CD4-positive, alpha-beta T cell treated with Interleukin-6 for 4 hours (primary cell): Measurements from ENCODE around the gene ARFGAP3.

Experiments
- DNase-seq: peaks from one replicate; pipeline ENCODE4 v3.0.0-alpha.2; 2020; ENCODE audit warnings: mixed read lengths

ARFGAP3 gene

DNA sequence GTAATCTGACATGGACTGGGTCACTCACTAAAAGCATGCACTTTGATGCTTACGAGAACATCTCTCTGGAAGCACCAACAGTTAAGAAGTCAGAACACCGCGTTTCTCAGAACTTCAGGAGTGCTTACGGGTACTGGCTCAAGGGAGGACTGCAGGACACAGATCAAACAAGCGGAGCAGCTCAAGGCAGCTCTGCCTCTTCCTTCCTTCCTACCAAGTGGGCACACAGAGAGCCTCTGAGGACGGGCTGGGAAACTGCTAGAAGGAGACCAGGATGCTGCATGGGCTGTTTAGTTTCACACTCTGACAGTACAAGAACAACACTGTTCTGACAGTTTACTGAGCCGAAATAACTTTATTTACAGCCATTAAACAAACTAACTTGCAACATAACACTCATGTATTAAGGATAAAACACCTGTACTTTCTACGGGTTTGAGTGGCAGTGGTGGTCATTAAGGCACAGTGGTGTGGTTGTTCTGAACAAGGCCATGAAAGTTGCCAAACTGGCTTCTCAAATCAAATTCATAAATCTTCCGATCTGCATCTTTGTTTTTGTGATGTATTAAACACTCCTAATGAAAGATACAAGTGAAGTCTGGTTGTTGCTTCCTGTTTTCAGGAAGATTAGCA is 37.5 kb downstream of the ARFGAP3 start:
- DNase-seq: no peak

- no peak for DNase-seq
Measured at GRCh38 chr22:42817556-42817955, 39.5 kb downstream of the ARFGAP3 start.

- DNase-seq: no peak
Measured at GRCh38 chr22:42816336-42816735, 40.7 kb downstream of the ARFGAP3 start.

DNA sequence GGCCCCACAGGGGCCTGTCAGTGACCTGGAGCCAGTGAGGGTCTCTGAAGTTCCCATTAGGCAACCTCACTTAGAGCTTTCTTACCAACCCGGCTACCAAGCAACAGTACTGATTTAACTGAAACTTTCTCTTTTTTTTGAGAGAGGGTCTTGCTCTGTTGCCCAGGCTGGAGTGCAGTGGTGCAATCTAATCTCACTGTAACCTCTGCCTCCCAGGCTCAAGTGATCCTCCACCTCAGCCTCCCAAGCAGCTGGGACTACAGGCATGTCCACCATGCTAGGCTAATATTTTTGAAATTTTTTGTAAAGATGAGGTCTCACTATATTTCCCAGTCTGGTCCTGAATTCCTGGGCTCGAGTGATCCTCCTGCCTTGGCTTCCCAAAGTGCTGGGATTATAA is 42.5 kb downstream of the ARFGAP3 start:
- DNase-seq: no peak

DNA sequence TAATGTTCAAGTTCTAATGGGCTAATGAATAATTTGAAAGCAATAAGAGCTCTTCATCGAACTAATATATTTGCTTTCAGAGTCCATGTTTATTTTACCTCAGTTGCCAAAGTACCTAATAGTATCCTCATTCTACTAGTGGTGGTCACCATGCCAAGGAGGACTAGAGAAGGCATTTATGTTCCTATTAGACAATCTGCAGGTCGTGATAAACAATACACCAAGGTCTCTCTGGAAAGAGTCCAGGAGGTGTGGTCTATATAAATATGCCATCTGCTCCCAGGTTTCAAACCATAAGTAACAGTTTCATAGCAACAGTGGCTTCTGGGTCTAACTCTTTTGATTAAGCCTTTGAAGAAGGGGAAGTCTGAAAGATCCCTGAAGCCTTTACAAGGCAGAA is 42.9 kb downstream of the ARFGAP3 start:
- DNase-seq: no peak

DNA sequence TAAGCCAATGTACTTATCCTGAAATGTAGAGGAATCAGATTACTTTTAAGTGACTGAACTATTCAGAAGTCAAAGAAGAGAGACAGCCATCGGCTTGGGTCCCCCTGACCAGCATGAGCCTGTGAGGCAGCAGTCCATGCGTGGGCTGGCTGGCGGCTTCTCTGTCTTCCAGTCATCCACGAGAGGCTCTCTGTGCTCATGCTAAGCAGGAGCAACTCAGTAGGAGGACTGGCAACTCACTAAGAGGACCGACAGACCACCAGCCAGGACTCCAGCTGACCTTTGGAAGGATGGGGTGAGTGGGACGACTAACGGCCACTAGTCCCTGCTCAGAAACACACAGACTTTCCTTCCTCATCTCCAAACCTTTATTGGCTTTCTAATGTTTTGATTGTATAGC is 43.6 kb downstream of the ARFGAP3 start:
- DNase-seq: no peak

- no peak for DNase-seq
Measured at GRCh38 chr22:42811459-42811858, 45.6 kb downstream of the ARFGAP3 start.

- no peak for DNase-seq
Measured at GRCh38 chr22:42808521-42808920, 48.6 kb downstream of the ARFGAP3 start.

DNA sequence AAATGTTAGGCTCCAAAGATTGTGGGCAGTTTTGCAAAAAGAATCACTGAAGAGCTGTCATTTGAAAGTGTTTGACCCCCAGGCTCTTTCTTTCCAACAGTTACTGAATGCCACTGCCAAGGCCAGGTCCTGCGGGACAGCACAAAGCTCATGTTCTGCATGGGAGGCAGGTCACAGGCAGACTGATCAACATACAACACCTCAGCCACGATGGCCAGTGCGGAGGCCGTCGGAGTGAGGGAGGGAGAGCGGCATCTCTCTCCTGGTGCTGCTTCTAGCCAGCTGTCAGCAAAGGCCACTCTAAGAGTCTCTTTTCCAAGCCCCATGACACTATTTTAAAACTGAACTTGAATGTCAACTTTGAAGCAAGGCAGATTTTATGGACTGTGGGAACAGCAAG is 49.9 kb downstream of the ARFGAP3 start:
- DNase-seq: no peak

DNA sequence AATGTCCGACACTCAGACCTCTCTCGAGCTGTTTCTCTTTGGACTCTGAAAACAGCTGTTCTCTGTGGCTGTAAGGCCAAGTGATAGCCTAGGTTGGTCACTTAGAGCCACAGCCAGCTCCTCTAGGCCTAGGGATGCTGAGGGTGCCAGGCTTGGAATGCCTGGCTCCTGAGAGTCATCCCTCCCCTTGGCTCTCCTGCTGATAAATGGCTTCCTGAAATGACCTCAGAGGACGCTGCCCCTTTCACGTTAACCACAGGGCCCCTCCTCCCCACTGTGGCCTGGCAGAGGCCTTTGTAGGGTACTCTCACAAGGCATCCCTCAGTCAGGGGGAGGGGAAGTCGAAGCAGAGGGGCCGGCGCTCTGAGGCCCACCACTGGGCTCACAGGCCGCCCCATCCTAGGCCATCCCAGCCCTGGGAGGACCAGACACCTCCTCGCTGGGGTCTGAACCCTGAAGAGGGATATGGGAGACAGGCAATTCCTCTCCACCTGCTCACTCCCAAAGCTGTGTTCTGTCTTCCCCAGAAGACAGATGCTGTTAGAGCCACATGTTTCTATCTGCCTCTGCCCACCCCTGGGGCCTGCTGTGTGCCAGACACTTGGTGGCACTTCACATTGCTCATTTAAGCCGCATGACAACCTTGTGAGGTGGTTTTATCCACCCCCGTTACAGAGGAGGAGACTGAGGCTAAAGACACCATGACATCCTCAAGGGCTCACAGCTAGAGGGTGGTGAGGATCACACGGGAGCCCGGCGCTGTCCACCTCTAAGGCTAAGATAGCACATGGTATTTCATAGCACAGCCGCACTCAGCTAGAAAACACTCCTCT is 50.9 kb downstream of the ARFGAP3 start:
- DNase-seq: no peak

- no peak for DNase-seq
Measured at GRCh38 chr22:42805016-42805997, 51.8 kb downstream of the ARFGAP3 start.

GRCh38 chr22:42803389-42803788 is 53.7 kb downstream of the ARFGAP3 start:
- no peak for DNase-seq

DNA sequence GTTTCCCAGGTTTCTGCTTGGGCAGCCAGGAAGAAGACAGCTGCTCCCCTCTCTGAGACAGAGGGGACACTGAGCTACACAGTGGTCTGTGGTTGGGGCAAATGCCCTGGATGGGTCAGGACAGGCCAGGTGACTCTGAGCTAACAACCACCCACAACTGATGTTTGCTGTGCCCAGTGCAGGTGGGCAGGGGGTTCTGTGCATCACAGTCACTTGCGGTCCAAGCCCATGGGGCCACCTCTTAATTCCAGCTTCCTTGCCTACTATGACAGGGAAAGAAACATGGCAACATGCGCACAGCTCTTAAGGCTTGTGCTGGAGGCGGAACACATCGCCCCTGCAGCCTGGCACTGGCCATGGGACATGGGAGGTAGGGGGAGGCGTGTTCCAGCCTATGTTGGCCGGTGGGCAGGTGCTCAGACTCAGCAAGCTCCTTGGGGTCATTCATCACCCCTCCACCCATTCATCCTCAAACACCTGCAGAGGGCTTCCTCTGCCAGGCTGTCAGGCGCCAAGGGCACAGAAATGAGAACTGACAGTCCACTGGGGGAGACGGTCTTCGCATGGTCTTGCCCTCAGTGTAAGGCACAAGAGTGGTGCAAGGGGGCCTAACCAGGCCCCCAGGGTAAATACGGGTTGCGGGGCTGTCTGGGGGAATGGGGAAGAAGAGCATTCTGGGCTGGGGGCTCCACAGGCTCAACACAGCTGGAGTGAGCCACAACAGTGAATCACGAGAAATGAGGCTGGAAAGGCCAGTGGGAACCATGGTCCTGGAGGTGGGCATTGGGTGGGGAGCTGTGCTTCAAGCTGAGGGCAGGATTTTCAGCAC is 55.6 kb downstream of the ARFGAP3 start:
- DNase-seq: no peak

DNA sequence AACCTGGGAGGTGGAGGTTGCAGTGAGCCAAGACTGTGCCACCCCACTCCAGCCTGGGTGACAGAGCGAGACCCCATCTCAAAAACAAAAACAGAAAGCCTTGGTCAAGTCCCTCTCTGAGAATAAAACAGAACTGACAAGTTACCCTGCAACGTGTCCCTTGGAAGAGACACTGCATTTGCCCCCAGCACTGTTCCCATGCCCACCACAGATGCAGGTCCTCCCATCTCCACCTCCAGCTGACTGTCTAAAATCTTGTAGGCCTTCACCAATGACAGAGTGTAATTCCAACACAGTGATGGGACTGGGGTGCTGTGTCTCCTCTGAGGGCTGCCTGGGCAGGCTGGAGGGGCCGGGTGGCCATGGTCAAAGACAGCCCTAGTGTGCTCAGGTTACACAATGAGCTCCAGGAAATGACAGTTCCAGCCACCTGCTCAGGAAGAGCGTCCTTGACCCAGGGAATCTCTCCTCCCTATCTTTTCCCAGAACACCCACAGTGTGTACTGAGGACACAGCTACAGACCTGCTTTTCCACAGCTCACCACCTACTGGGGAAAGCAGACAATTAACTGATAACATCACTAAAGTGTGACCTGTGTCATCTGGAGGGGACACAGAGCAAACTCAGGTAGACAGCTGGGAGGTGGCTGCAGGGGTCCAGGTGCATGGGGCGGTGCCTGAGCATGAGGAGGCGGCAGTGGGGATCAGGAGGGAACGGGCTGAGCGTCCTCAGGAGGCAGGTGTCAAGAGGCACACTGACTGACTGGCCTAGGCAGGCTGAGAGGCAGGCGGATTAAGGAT is 56.4 kb downstream of the ARFGAP3 start:
- DNase-seq: no peak

- no peak for DNase-seq
Measured at GRCh38 chr22:42799461-42800405, 57.3 kb downstream of the ARFGAP3 start.

DNA sequence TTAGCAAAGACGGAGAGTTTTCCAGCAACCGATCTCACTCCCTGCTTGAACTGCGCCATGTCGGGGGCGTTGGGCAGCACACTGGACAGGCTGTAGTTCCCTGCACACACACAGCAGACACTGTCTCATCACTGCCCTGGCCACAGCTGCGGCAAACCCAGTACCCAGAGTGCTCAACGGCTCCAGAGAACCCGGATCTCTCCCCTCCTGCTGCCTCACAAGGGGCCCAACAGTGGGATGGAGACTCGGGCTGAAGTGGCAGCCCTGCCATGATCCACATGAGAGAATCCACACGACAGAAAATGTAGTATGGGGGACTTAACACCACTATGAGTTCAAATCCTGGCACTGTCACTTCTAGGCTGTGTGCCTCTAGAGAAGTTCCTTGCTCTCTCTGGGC is 58.0 kb downstream of the ARFGAP3 start:
- no peak for DNase-seq

DNA sequence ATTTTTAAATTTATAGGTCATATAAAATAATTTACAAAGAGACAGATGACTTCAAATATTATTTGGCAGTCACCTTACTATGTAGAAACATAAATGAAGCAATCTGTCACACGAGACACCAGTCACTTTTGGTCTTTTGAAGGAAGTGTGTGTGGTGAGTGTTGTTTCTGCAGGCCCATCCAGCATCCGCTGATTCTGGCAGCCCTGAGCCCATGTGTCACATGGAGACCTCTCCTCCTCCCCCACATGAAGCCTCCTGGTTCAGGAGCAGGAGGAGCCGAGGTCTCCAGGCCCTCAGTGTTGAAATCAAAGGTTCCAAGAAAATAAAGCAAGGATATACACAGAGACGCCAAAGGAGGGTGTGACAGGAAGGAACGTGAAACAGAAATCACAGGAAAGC is 60.1 kb downstream of the ARFGAP3 start:
- no peak for DNase-seq

DNA sequence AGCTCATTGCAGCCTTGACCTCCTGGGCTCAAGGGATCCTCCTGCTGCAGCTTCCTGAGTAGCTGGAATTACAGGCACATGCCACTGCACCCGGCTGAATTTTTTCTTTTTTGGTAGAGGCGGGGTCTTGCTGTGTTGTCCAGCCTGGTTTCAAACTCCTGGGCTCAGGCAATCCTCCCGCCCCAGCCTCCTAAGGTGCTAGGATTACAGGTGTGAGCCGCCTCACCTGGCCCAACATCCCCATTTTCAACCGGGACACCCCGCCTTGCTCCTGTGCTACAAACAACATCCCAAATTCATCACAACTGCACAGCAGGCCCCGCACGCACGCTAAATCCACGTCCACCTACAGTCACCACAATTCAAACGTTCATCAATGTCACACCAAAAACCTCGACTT is 61.0 kb downstream of the ARFGAP3 start:
- no peak for DNase-seq

- DNase-seq: no peak
Measured at GRCh38 chr22:42794551-42795510, 62.2 kb downstream of the ARFGAP3 start.
